ENCODE data around the gene SHC1. TPM values are rescaled to one million over a fixed set of nuclear protein-coding genes. Genes with fewer than 3 reads are reported as not detected.
A peak's percentile ranks its signal among the peaks of the same experiment; 100 is the strongest.
"Not testable (repeated sequence)": the region's sequence is repeated elsewhere in the genome, so short reads cannot be mapped to it uniquely, and the experiment has no call there.

Gene SHC1
- total RNA-seq, 4 donors from 2014 or later = 108 to 168 (median 123) TPM

DNA sequence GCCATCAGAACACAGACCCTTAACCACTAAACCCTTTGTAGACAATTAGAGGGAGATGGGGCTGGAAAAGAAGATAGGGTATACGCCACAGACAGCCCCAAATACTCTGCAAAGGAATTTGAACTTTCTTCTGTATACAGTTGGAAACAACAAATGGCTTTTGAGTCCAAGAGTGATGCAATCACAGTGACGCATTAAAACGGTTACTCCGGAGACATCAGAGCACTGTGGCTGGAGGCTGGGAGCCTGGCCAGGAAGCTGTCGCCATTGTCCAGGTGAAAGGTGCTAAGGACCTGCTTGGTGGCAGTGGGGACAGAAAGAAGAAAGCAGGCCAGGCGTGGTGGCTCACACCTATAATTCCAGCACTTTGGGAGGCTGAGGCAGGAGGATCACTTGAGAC, 16.8 kb upstream of the SHC1 start:
- 87 to 93% methylated on average over 6 of the region's 6 CpGs for WGBS, 2 donors
- intact Hi-C loops (cut with DNase I) = no loop called here
- H3K4me3 ChIP-seq (replicated peaks in 1 of 3) = no peak overlapping the region
- H3K9me3 ChIP-seq = no peaks in the 10 kb centered on the region
- no peak overlapping the region for H3K27ac ChIP-seq
- TF ChIP-seq, protein P1, sequence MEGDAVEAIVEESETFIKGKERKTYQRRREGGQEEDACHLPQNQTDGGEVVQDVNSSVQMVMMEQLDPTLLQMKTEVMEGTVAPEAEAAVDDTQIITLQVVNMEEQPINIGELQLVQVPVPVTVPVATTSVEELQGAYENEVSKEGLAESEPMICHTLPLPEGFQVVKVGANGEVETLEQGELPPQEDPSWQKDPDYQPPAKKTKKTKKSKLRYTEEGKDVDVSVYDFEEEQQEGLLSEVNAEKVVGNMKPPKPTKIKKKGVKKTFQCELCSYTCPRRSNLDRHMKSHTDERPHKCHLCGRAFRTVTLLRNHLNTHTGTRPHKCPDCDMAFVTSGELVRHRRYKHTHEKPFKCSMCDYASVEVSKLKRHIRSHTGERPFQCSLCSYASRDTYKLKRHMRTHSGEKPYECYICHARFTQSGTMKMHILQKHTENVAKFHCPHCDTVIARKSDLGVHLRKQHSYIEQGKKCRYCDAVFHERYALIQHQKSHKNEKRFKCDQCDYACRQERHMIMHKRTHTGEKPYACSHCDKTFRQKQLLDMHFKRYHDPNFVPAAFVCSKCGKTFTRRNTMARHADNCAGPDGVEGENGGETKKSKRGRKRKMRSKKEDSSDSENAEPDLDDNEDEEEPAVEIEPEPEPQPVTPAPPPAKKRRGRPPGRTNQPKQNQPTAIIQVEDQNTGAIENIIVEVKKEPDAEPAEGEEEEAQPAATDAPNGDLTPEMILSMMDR (IDR thresholded peaks at IDR 0.05) = no peak
- no peak for TF ChIP-seq POLR2A (IDR thresholded peaks at IDR 0.05)
- no peaks in the 10 kb centered on the region for H3K27me3 ChIP-seq
- H3K36me3 ChIP-seq = peaks cover 11 to 13% of the 10 kb centered on the region in 2 donors
- DNase-seq = no peak
- H3K4me1 ChIP-seq = peaks cover 15 to 20% of the 10 kb centered on the region in 2 donors

DNA sequence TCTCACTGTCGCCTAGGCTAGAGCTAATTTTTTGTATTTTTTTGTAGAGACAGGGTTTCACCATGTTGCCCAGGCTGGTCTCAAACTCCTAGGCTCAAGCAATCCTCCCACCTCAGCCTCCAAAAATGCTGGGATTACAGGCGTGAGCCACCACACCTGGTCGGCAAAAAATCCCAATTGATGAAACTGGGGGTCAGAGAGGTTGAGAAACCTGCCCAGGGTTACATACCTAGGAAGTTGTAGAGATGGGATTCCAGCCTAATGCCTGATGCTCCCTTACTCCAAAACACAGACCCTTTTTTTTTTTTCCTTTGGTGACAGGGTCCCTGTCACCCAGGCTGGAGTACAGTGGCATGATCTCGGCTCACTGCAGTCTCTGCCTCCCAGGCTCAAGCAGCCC, 16.2 kb upstream of the SHC1 start:
- H3K27ac ChIP-seq; H3K9me3 ChIP-seq; H3K27me3 ChIP-seq; intact Hi-C loops (cut with DNase I); H3K4me3 ChIP-seq (replicated peaks in 1 of 3); DNase-seq: not testable (repeated sequence)
- Histone ChIP-seq H3K36me3 (peaks cover 11 to 13% of the 10 kb centered on the region in 2 donors), H3K4me1 (peaks cover 15 to 20% of the 10 kb centered on the region in 2 donors)
- 89 to 97% methylated on average over 4 of the region's 4 CpGs for WGBS, 2 donors

DNA sequence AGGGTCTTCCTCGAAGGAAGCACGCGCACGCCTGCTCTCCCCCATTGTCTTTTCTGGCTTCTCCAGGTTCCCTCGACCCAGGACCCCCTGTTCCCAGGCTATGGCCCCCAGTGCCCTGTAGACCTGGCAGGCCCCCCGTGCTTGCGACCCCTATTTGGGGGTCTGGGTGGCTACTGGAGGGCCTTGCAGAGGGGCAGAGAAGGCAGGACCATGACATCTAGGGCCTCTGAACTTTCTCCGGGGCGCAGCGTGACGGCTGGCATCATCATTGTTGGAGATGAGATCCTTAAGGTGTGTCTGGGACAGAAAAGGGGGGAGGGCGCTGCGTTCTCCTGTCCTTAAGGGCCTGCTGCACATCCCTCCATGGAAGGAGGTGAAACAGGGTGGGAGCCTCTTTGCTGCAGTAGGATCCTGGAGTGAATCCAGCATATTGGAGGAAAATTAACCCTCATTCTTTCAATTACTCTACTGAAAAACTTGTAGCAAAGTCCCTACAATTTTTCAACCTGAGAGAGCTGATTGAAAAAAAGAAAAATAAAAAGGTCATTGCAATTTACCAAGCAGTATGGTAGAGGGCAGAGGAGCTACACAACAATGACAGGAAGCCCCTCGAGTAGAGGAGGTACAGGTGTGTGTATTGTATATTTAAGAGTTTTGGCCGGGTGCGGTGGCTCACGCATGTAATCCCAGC, 13.4 kb upstream of the SHC1 start:
- TF ChIP-seq POLR2A (IDR thresholded peaks at IDR 0.05) = no peak
- TF ChIP-seq, protein P1 (IDR thresholded peaks at IDR 0.05) = no peak
- H3K27me3 ChIP-seq = no peaks in the 10 kb centered on the region
- peaks cover 15 to 20% of the 10 kb centered on the region in 2 donors for H3K4me1 ChIP-seq
- 7 to 12% methylated on average over 17 of the region's 17 CpGs for WGBS, 2 donors
- intact Hi-C loops (cut with DNase I) = no loop called here
- peak overlapping the region; percentile 44 to 82 (median 48) for H3K4me3 ChIP-seq (replicated peaks in 1 of 3)
- no peak for DNase-seq
- peak overlapping the region; percentile 41 to 68 (median 54) for H3K27ac ChIP-seq
- H3K36me3 ChIP-seq = peaks cover 11 to 12% of the 10 kb centered on the region in 2 donors
- no peaks in the 10 kb centered on the region for H3K9me3 ChIP-seq

DNA sequence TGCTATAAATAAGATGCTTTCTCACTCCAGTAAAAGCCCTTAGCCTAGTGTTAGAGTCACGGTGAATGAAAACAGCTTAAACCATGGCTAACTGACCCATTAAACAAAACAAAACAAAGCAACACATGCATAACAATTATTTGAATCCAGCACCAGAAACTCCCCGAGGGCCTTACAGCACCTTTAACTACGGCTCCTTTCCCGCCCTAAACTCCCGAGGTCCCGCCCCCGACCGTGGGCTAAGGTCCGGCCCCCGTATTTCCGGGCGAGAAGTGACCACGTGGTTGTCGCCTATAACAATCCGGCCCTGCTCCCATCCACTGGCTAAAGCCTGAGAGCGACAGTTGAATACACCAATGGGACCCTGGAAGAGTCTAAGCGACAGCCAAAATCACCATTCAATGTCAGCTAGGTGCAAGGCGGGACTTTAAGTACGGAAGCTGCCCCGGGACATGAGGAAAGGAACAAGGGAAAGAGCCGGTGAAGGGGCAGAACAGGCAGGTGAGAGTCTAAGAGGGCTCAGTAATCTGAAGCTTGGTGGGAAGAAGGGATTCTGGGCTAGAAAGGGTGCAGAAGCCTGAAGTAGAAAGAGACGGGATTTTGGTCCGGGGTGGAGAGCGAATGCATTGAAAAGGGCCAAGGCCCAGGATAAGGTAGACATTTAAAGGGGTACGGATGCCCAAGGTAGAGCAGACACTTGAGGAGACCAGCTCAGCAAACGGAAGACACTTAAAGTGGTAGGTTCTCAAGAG, 12.5 kb upstream of the SHC1 start, which contains the start of gene FLAD1:
Gene FLAD1, plus strand, starts transcription at position 448 of the 752 bp plus-strand sequence. CDS start 351 bp downstream, outside the sequence.
- intact Hi-C loops (cut with DNase I) = no loop called here
- peak in 1 of 2 donors; percentile 65 for TF ChIP-seq POLR2A (IDR thresholded peaks at IDR 0.05)
- TF ChIP-seq, protein P1 (IDR thresholded peaks at IDR 0.05) = no peak
- H3K9me3 ChIP-seq = no peaks in the 10 kb centered on the region
- H3K27me3 ChIP-seq = no peaks in the 10 kb centered on the region
- H3K36me3 ChIP-seq = peaks cover 3 to 7% of the 10 kb centered on the region in 2 donors
- DNase-seq = peak; percentile 96 to 97
- WGBS, 2 donors = 0% methylated on average over 26 of the region's 26 CpGs
- H3K4me3 ChIP-seq (replicated peaks in 1 of 3) = peak within 1 kb of the TSS; percentile 44 to 82 (median 48)
- peak within 1 kb of the TSS; percentile 41 to 68 (median 54) for H3K27ac ChIP-seq
- peaks cover 15 to 20% of the 10 kb centered on the region in 2 donors for H3K4me1 ChIP-seq

DNA sequence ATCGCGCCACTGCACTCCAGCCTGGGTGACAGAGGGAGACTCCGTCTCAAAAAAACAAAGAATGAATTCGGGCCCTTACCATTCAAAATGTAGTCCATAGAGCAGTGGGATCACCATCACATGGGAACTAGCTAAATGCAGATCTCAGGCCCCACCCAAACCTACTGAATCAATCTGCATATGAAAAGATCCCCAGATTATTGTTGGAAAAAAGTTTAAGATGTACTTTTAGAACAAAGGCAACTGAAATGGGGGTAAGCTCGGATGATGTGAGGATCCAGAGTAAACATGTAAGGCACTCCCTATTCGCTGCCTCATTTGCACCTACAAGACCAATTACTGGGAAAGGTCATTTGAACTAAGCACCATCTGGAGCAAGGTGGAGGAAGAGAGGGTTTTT, 11.8 kb upstream of the SHC1 start:
- H3K4me3 ChIP-seq (replicated peaks in 1 of 3) = peak overlapping the region in 1 of 3 donors; percentile 19
- 66% methylated on average over 6 of the region's 6 CpGs for WGBS, 2 donors
- H3K27ac ChIP-seq = no peak overlapping the region
- TF ChIP-seq, protein P1 (IDR thresholded peaks at IDR 0.05) = no peak
- TF ChIP-seq POLR2A (IDR thresholded peaks at IDR 0.05) = no peak
- peaks cover 15 to 20% of the 10 kb centered on the region in 2 donors for H3K4me1 ChIP-seq
- H3K9me3 ChIP-seq = no peaks in the 10 kb centered on the region
- H3K36me3 ChIP-seq = no peaks in the 10 kb centered on the region
- DNase-seq = no peak
- H3K27me3 ChIP-seq = no peaks in the 10 kb centered on the region
- intact Hi-C loops (cut with DNase I) = no loop called here

Measured in thyroid gland (tissue), 4 donors.